ENCODE data around the gene PLTP.
"Not testable (repeated sequence)": the region's sequence is repeated elsewhere in the genome, so short reads cannot be mapped to it uniquely, and the experiment has no call there.

The PLTP gene

GRCh38 chr20:45911486-45912343, at the start of gene PLTP:
Gene PLTP, minus strand, starts transcription at chr20:45912155. Its CDS starts 703 bp downstream, at chr20:45911452.
- no peak for FAIRE-seq

GRCh38 chr20:45959956-45960630, 48.1 kb upstream of the PLTP start:
- no peak for FAIRE-seq

- no peak for FAIRE-seq
These were observed 47.2 kb upstream of the PLTP start for GRCh38 chr20:45959126-45959525.

GRCh38 chr20:45958593-45958992, 46.6 kb upstream of the PLTP start:
- FAIRE-seq, result no peak

- FAIRE-seq, result no peak
These were observed 45.3 kb upstream of the PLTP start for GRCh38 chr20:45957021-45957941.

GRCh38 chr20:45956326-45956725, 44.4 kb upstream of the PLTP start:
- not testable (repeated sequence) for FAIRE-seq

- FAIRE-seq, result no peak
These were observed 41.7 kb upstream of the PLTP start for GRCh38 chr20:45953672-45954071.

GRCh38 chr20:45952861-45953260, 40.9 kb upstream of the PLTP start:
- no peak for FAIRE-seq

GRCh38 chr20:45951925-45952834, 40.2 kb upstream of the PLTP start:
- no peak for FAIRE-seq

- FAIRE-seq, result no peak
These were observed 38.3 kb upstream of the PLTP start for GRCh38 chr20:45950330-45950646.

GRCh38 chr20:45949542-45950329, 37.8 kb upstream of the PLTP start:
- no peak for FAIRE-seq

- no peak for FAIRE-seq
These were observed 37.0 kb upstream of the PLTP start for GRCh38 chr20:45948742-45949541.

- FAIRE-seq, result no peak
These were observed 36.3 kb upstream of the PLTP start for GRCh38 chr20:45948261-45948733.

- FAIRE-seq, result no peak
These were observed 35.3 kb upstream of the PLTP start for GRCh38 chr20:45947110-45947866.

GRCh38 chr20:45946149-45946970, 34.4 kb upstream of the PLTP start:
- no peak for FAIRE-seq

GRCh38 chr20:45945678-45946148, 33.8 kb upstream of the PLTP start:
- no peak for FAIRE-seq

GRCh38 chr20:45944965-45945677, 33.2 kb upstream of the PLTP start:
- no peak for FAIRE-seq

All from colon (tissue), 2 donors.